RWPE1 (cell line): Measurements from ENCODE around the gene RILPL2.
A peak's percentile ranks its signal among the peaks of the same experiment; 100 is the strongest.

ENCODE experiments used
- CTCF ChIA-PET: fragments of 350-600 bp; sonication (Branson Sonifier 250); formaldehyde crosslinking; extraction: SDS; loops from one replicate; lab custom pipeline; 2021; lab: Yijun Ruan, JAX
- POLR2A ChIA-PET: fragments of 400-600 bp; formaldehyde crosslinking; extraction: SDS; loops from one replicate; lab custom pipeline; 2020; ENCODE audit warnings: antibody characterized with exemption; ENCODE audit not compliant: low non-redundant PET; lab: Yijun Ruan, JAX
- DNase-seq: peaks from one replicate; pipeline ENCODE4 v3.0.0; 2012; ENCODE audit warnings: low spot score
- H3K27ac ChIP-seq: fragments of 450-650 bp; 2 replicates; pipeline ENCODE4 v1.5.1; 2017
- TF ChIP-seq, protein P1 (sequence below): fragments of 450-650 bp; conservative IDR thresholded peaks from 2 replicates; pipeline ENCODE4 v1.5.1; 2017; ENCODE audit warnings: low read depth, mild to moderate bottlenecking

Gene RILPL2

GRCh38 chr12:123450636-123451035 lies 14.2 kb upstream of the RILPL2 start:
- TF ChIP-seq, protein P1, sequence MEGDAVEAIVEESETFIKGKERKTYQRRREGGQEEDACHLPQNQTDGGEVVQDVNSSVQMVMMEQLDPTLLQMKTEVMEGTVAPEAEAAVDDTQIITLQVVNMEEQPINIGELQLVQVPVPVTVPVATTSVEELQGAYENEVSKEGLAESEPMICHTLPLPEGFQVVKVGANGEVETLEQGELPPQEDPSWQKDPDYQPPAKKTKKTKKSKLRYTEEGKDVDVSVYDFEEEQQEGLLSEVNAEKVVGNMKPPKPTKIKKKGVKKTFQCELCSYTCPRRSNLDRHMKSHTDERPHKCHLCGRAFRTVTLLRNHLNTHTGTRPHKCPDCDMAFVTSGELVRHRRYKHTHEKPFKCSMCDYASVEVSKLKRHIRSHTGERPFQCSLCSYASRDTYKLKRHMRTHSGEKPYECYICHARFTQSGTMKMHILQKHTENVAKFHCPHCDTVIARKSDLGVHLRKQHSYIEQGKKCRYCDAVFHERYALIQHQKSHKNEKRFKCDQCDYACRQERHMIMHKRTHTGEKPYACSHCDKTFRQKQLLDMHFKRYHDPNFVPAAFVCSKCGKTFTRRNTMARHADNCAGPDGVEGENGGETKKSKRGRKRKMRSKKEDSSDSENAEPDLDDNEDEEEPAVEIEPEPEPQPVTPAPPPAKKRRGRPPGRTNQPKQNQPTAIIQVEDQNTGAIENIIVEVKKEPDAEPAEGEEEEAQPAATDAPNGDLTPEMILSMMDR = no peak
- ChIA-PET POLR2A (no interaction called here), CTCF (interaction anchor here (0.5 kb wide), 1 partner anchor 80 kb away, joined by 3 read pairs; no protein-coding TSS in a partner anchor)
- H3K27ac ChIP-seq = no peak overlapping the region
- no peak for DNase-seq

DNA sequence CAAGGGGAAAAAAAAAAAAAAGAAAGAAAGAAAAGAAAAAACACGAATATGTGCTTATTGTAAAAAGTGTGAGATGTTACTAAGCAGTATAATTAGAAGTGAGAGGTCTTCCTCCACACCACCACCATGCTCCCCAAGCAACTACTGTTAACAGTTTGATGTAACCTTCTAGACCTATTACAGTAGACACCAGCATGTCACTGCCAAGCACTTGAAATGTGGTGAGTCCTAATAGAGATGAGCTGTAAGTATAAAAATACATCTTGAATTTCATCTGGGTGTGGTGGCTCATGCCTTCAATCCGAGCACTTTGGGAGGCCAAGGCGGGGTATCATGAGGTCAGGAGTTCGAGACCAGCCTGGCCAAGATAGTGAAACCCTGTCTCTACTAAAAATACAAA lies 13.4 kb upstream of the RILPL2 start:
- no peak for DNase-seq
- ChIA-PET CTCF (no interaction called here), POLR2A (interaction anchor here (0.6 kb wide), 2 partner anchors 10 to 139 kb away, joined by 3 read pairs; no protein-coding TSS in a partner anchor)
- H3K27ac ChIP-seq = no peak overlapping the region
- TF ChIP-seq, protein P1 = no peak

DNA sequence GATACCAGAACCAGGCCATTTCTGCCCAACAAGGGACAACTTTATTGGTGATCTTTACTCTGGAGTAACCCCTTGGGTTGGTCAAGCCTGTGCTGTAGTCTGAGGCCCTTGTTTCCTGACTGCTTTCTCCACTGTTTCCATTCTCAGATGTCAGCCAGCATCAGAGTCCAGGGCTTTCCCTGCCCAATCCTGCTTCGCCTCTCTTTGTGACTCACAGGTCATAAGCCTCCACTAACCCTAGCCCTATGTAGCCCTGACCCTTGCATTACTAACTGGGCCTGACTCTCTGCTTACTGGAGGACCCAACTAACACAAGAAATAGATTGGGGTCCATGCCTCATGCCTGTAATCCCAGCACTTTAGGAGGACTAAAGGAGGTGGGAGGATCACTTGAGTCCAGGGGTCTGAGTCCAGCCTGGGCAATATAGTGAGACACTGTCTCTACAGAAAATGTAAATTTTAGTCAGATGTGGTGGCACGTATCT lies 12.8 kb upstream of the RILPL2 start:
- peak overlapping the region; percentile 9 for H3K27ac ChIP-seq
- CTCF ChIA-PET = no interaction called here
- DNase-seq = no peak
- TF ChIP-seq, protein P1 = no peak
- POLR2A ChIA-PET = no interaction called here

- ChIA-PET POLR2A (no interaction called here), CTCF (no interaction called here)
- no peak for DNase-seq
- TF ChIP-seq, protein P1 = no peak
- H3K27ac ChIP-seq = no peak overlapping the region
Observed at GRCh38 chr12:123446333-123446713, 9.8 kb upstream of the RILPL2 start.

- DNase-seq = no peak
- H3K27ac ChIP-seq = no peak overlapping the region
- ChIA-PET POLR2A (no interaction called here), CTCF (no interaction called here)
- TF ChIP-seq, protein P1 = no peak
Observed at GRCh38 chr12:123445388-123446332, 9.2 kb upstream of the RILPL2 start.

GRCh38 chr12:123444092-123445026 lies 7.9 kb upstream of the RILPL2 start:
- DNase-seq = no peak
- CTCF ChIA-PET = interaction anchor here (0.6 kb wide), 1 partner anchor 11 kb away, joined by 3 read pairs; no protein-coding TSS in a partner anchor
- no peak overlapping the region for H3K27ac ChIP-seq
- TF ChIP-seq, protein P1 = no peak
- POLR2A ChIA-PET = interaction anchor here (0.6 kb wide), 1 partner anchor 10 kb away, joined by 3 read pairs; no protein-coding TSS in a partner anchor
